Spinal cord (tissue), 10 donors: ENCODE results near the gene PPP1CA. TPM values are rescaled to one million over a fixed set of nuclear protein-coding genes. Genes with fewer than 3 reads are reported as not detected.

Experiments used
- DNase-seq, 6 donors: peaks; one replicate each; pipeline versions ENCODE4 v3.0.0 to v3.0.0-alpha.2; 2013 to 2015; ENCODE audit warnings: low spot score in 6 of 6, low read depth in 4 of 6
- H3K27ac ChIP-seq: one replicate; pipeline ENCODE4 v1.5.1; 2013; ENCODE audit warnings: low read depth, low read length, control low read depth
- H3K27me3 ChIP-seq: one replicate; pipeline ENCODE4 v1.6.1; 2013; ENCODE audit warnings: low read length; ENCODE audit not compliant: control insufficient read depth, insufficient read depth
- H3K36me3 ChIP-seq: one replicate; pipeline ENCODE4 v1.6.1; 2013; ENCODE audit warnings: low read length; ENCODE audit not compliant: control insufficient read depth, insufficient read depth
- H3K4me1 ChIP-seq: one replicate; pipeline ENCODE4 v1.6.1; 2013; ENCODE audit warnings: low read length; ENCODE audit not compliant: control insufficient read depth, insufficient read depth
- H3K4me3 ChIP-seq: one replicate; pipeline ENCODE4 v1.5.1; 2013; ENCODE audit warnings: low read depth, low read length, control low read depth
- H3K9me3 ChIP-seq: one replicate; pipeline ENCODE4 v1.6.1; 2013; ENCODE audit warnings: low read length; ENCODE audit not compliant: control insufficient read depth, insufficient read depth
- WGBS: methylation state at CpG from one replicate; pipeline ENCODE4 v1.1.5; 2013; ENCODE audit warnings: missing lambda C conversion rate; ENCODE audit not compliant: insufficient coverage; 5-methylcytosine and 5-hydroxymethylcytosine counted together
- polyA plus RNA-seq, 2 donors: library from polyadenylated mRNA; unstranded; fragments of 120-200 nt; gene quantifications; one replicate each; pipeline ENCODE4 v1.2.1, GENCODE V29; 2013; ENCODE audit not compliant: insufficient read length in 2 of 2
- total RNA-seq, 2 donors: library from RNA; depleted of rRNA in 1 of 2; stranded (reverse); fragments of 120-200 nt in 1 of 2; fragments of >200 nt in 1 of 2; gene quantifications; one replicate each; pipeline versions ENCODE4 v1.2.3 to v1.2.4, GENCODE V29; 2013 to 2014
- donor health status: healthy.

Gene PPP1CA
- total and polyA plus RNA-seq, 4 donors = 81.2 to 130 (median 117) TPM

- H3K9me3 ChIP-seq = no peaks in the 10 kb centered on the region
- H3K36me3 ChIP-seq = peaks cover 6% of the 10 kb centered on the region
- H3K4me1 ChIP-seq = peaks cover 67% of the 10 kb centered on the region
- H3K4me3 ChIP-seq = no peak overlapping the region
- no peak for DNase-seq
- H3K27ac ChIP-seq = no peak overlapping the region
- peaks cover 28% of the 10 kb centered on the region for H3K27me3 ChIP-seq
- 45% methylated on average over 11 of the region's 12 CpGs for WGBS
These were observed 31.8 kb downstream of the PPP1CA start for GRCh38 chr11:67369801-67370284.

- Histone ChIP-seq H3K27ac (no peak overlapping the region), H3K4me1 (peaks cover 65% of the 10 kb centered on the region), H3K9me3 (no peaks in the 10 kb centered on the region), H3K27me3 (peaks cover 22% of the 10 kb centered on the region), H3K36me3 (peaks cover 6% of the 10 kb centered on the region), H3K4me3 (no peak overlapping the region)
- 88% methylated on average over 8 of the region's 8 CpGs for WGBS
- DNase-seq = no peak
These were observed 32.4 kb downstream of the PPP1CA start for GRCh38 chr11:67369275-67369674.

GRCh38 chr11:67368621-67369020 lies 33.0 kb downstream of the PPP1CA start:
- H3K27ac ChIP-seq = no peak overlapping the region
- no peak for DNase-seq
- no peaks in the 10 kb centered on the region for H3K9me3 ChIP-seq
- WGBS = 79% methylated on average over 2 of the region's 3 CpGs
- H3K4me3 ChIP-seq = no peak overlapping the region
- H3K4me1 ChIP-seq = peaks cover 58% of the 10 kb centered on the region
- H3K27me3 ChIP-seq = peaks cover 16% of the 10 kb centered on the region
- peaks cover 6% of the 10 kb centered on the region for H3K36me3 ChIP-seq

GRCh38 chr11:67367761-67368227 lies 33.9 kb downstream of the PPP1CA start:
- Histone ChIP-seq H3K27me3 (peaks cover 16% of the 10 kb centered on the region), H3K9me3 (no peaks in the 10 kb centered on the region), H3K27ac (no peak overlapping the region), H3K4me1 (peaks cover 55% of the 10 kb centered on the region), H3K4me3 (no peak overlapping the region), H3K36me3 (peaks cover 6% of the 10 kb centered on the region)
- 77% methylated on average over 7 of the region's 7 CpGs for WGBS
- DNase-seq = peak in 1 of 6 donors; percentile 88

DNA sequence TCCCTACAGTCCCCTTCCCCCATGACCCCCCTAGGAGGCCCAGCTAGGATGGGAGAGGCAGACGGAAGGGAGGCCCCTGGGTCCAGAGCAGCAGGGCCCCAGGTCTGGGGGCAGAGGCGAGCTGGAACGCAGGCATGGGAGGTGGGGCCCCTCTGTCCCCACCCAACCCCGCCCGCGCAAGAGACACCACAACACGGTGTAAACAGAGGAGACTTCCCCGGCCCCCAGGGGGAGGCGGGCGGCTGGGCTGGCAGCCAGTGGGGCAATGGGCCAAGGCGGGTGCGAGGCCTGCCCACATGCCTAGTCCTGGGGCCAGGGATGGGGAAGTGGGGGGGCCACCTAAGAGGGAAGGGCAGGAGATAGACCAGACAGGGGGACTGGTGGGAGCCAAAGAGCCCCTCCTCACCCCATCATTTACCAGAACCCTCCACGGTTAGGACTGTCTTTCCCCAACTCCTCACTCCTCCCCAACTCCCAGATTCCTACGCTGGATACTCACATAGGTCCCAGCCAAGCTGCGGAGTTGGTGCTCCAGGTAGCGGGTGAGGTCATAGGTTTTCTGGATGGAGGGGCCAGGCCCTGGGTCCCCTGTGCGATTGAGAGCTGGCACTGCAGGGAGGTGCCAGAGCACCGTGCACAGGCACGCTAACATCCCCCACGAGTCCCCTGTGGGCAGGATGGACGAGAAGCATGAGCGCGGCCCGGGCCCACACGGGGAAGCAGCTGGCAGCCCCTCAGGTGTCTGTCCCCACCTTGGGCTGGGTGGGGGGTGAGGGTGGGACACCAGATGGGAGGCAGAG lies 34.5 kb downstream of the PPP1CA start:
- peaks cover 53% of the 10 kb centered on the region for H3K4me1 ChIP-seq
- no peak overlapping the region for H3K4me3 ChIP-seq
- H3K9me3 ChIP-seq = no peaks in the 10 kb centered on the region
- peaks cover 6% of the 10 kb centered on the region for H3K36me3 ChIP-seq
- H3K27me3 ChIP-seq = peaks cover 14% of the 10 kb centered on the region
- WGBS = 62% methylated on average over 16 of the region's 25 CpGs
- peak overlapping the region; percentile 17 for H3K27ac ChIP-seq
- DNase-seq = peak in 2 of 6 donors; percentile 47 to 60

DNA sequence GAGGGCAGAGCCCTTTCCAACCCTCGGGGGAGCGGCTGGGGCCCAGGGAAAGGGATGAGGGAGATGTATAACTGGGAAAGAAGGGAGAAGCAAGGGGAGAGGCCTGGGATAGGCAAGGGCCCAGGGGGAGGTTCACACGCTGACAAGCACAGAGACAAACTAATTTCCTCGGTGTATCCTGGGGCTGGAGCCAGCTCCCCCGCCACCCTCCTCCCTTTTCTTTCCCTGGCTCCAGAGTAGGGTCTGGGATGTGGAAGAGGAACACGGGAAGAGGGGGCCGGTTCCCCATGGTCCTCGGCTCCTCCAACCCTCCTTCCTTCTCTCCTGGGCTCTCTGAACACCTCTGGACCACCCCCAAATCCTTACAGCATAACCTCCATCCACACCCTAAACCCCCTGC lies 35.1 kb downstream of the PPP1CA start:
- 18% methylated on average over 4 of the region's 8 CpGs for WGBS

GRCh38 chr11:67365736-67366444 lies 35.8 kb downstream of the PPP1CA start:
- peaks cover 10% of the 10 kb centered on the region for H3K36me3 ChIP-seq
- peak in 2 of 6 donors; percentile 54 to 80 for DNase-seq
- H3K4me3 ChIP-seq = no peak overlapping the region
- peak overlapping the region; percentile 17 for H3K27ac ChIP-seq
- WGBS = 35% methylated on average over 14 of the region's 14 CpGs
- H3K9me3 ChIP-seq = no peaks in the 10 kb centered on the region
- H3K27me3 ChIP-seq = peaks cover 4% of the 10 kb centered on the region
- H3K4me1 ChIP-seq = peaks cover 40% of the 10 kb centered on the region

More for the DNA sequence above, 35.1 kb downstream of the PPP1CA start:
- Histone ChIP-seq H3K4me1 (peaks cover 47% of the 10 kb centered on the region), H3K36me3 (peaks cover 10% of the 10 kb centered on the region), H3K27ac (peak overlapping the region; percentile 17), H3K4me3 (no peak overlapping the region), H3K9me3 (no peaks in the 10 kb centered on the region), H3K27me3 (peaks cover 8% of the 10 kb centered on the region)
- DNase-seq = peak in 2 of 6 donors; percentile 52 to 80

DNA sequence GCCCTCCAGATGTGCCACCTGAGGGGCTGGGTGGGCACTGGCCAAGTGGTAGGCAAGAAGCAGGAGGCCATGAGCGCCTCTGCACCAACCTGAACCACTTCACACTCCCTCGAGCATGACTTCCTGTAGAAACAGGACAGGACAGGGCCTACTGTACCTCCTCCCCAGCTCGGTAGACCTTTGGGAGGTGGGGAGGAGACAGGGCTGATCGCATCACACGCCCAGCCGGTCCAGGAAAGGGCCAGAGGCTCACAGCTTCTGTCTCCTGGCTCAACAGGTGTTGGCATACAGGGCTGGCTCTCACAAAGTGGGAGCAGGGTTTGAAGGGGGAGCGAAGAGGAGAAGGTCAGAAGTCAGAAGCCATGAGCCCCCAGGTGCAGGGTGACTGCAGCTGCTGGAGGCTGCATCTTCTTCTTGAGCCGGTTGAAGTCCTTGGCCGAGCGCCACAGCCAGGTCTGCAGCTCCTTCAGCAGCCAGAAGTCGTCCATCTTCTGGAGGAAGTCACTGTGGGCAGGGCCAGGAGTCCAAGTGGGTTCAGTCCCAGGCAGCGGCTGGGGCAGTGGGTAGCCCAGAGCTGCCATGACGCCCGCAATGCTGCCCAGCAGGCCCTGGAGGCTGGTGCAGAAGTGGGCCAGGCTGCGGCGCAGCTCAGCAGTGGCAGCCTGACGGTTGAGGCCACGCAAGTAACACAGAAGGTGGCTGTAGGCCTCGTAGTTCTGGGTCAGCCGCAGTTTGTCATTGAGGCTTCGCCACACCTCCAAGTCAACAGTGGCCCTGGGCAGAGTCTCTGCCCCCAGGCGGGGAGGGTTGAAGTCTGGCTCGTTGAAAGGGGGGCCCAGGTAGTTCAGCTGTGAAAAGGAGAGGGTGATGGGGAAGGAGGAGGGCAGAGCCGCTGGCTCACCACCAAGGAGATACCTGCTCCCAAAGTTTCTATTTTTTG lies 36.6 kb downstream of the PPP1CA start:
- Histone ChIP-seq H3K4me1 (peaks cover 33% of the 10 kb centered on the region), H3K36me3 (peaks cover 10% of the 10 kb centered on the region), H3K9me3 (no peaks in the 10 kb centered on the region), H3K27ac (no peak overlapping the region), H3K4me3 (no peak overlapping the region), H3K27me3 (peaks cover 4% of the 10 kb centered on the region)
- DNase-seq = no peak
- WGBS = 81% methylated on average over 21 of the region's 24 CpGs

DNA sequence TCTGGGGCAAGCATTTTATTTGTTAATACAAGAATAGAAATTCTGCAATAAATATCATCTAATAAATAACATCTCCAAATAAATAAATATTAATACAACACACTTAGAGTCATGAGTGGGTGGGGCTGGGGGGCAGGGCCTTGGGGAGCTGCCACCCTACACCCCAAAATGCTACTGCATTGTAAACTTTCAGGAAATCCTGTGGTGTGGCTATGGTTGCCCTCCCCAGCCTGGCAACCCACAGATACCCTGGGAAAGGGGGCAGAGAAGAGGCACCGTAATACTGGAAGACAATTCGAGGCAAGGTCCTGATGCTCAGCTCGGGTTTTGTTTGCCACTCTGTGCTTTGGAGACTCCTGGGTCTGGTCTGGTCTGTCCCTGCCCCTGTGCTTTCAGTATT lies 37.5 kb downstream of the PPP1CA start:
- WGBS = 97% methylated on average over 3 of the region's 3 CpGs

More for the DNA sequence above, 37.5 kb downstream of the PPP1CA start:
- Histone ChIP-seq H3K9me3 (no peaks in the 10 kb centered on the region), H3K4me3 (no peak overlapping the region), H3K27ac (no peak overlapping the region), H3K27me3 (no peaks in the 10 kb centered on the region), H3K4me1 (peaks cover 31% of the 10 kb centered on the region), H3K36me3 (peaks cover 10% of the 10 kb centered on the region)
- DNase-seq = no peak
